K562 (cell line): ENCODE measurements around the gene BMP8B. TPM values are rescaled to one million over a fixed set of nuclear protein-coding genes. Genes with fewer than 3 reads are reported as not detected.

ENCODE experiments used
- BRF1 ChIP-seq: IDR thresholded peaks from 3 replicates; pipeline ENCODE4 v1.6.1; 2011; ENCODE audit warnings: borderline replicate concordance, mild to moderate bottlenecking; ENCODE audit not compliant: insufficient read length; ENCODE audit errors: extremely low read depth
- CREB1 ChIP-seq, 2 experiments: sonication (generic) in 1 of 2; formaldehyde crosslinking in 1 of 2; IDR thresholded peaks; 2 replicates each; pipeline versions ENCODE4 v1.6.1 to v1.8.0; 2012 to 2022; ENCODE audit warnings: inconsistent platforms in 1 of 2, mild to moderate bottlenecking in 1 of 2, missing genetic modification reagents in 1 of 2, moderate library complexity in 1 of 2
- CXXC5 ChIP-seq: fragments of 250-450 bp; sonication (Bioruptor Pico); IDR thresholded peaks from 2 replicates; pipeline ENCODE4 v1.8.0; 2022; ENCODE audit warnings: inconsistent platforms, mild to moderate bottlenecking, moderate library complexity
- FOXJ2 ChIP-seq: fragments of 200-800 bp; sonication (Bioruptor generic); IDR thresholded peaks from 2 replicates; pipeline ENCODE4 v1.6.1; 2016; ENCODE audit warnings: missing genetic modification characterization, missing compliant biosample characterization
- FOXK2 ChIP-seq, 2 experiments: fragments of 450-650 bp; IDR thresholded peaks in 1 of 2; conservative IDR thresholded peaks in 1 of 2; 2 replicates each; pipeline ENCODE4 v1.6.1; 2016; ENCODE audit warnings: low read depth in 2 of 2, mild to moderate bottlenecking in 1 of 2
- GABPB2 ChIP-seq: fragments of 250-450 bp; sonication (Bioruptor Pico); conservative IDR thresholded peaks from 2 replicates; pipeline ENCODE4 v1.5.1; 2021; ENCODE audit warnings: mild to moderate bottlenecking
- HDAC1 ChIP-seq, 2 experiments: fragments of 450-650 bp; IDR thresholded peaks; 2 replicates each; pipeline ENCODE4 v1.6.1; 2016 to 2017; ENCODE audit warnings: inconsistent platforms in 1 of 2, mild to moderate bottlenecking in 1 of 2, moderate library complexity in 1 of 2
- MAZ ChIP-seq, 2 experiments: fragments of 450-650 bp in 1 of 2; sonication (generic) in 1 of 2; formaldehyde crosslinking; IDR thresholded peaks in 1 of 2; conservative IDR thresholded peaks in 1 of 2; 2 replicates each; pipeline versions ENCODE4 v1.4.0 to v1.5.0; 2020; ENCODE audit warnings: mild to moderate bottlenecking in 1 of 2, missing genetic modification reagents in 1 of 2
- NFRKB ChIP-seq: fragments of 450-650 bp; IDR thresholded peaks from 2 replicates; pipeline ENCODE4 v1.6.1; 2016; ENCODE audit warnings: low read depth
- PCBP2 ChIP-seq: fragments of 200-400 bp; formaldehyde crosslinking; IDR thresholded peaks from 2 replicates; pipeline ENCODE4 v1.6.1; 2018; ENCODE audit warnings: low read length, low read depth, mild to moderate bottlenecking, moderate library complexity; ENCODE audit not compliant: poor library complexity, severe bottlenecking
- RNF2 ChIP-seq: sonication (generic); IDR thresholded peaks from 2 replicates; pipeline ENCODE4 v1.6.1; 2016
- SMARCA4 ChIP-seq: fragments of 450-650 bp; IDR thresholded peaks from 2 replicates; pipeline ENCODE4 v1.6.1; 2016
- SMARCC2 ChIP-seq: fragments of 450-650 bp; IDR thresholded peaks from 2 replicates; pipeline ENCODE4 v1.6.1; 2017; ENCODE audit warnings: antibody characterized with exemption, moderate library complexity, mild to moderate bottlenecking, low read depth
- SRSF1 ChIP-seq: fragments of 200-400 bp; formaldehyde crosslinking; IDR thresholded peaks from 2 replicates; pipeline ENCODE4 v1.6.1; 2017; ENCODE audit warnings: mild to moderate bottlenecking, low read depth, low read length, moderate library complexity
- TEAD4 ChIP-seq, 2 experiments: sonication (generic) in 1 of 2; formaldehyde crosslinking in 1 of 2; IDR thresholded peaks; 2 replicates each; pipeline versions ENCODE4 v1.6.1 to v1.8.0; 2012 to 2022; ENCODE audit warnings: borderline replicate concordance in 1 of 2, inconsistent platforms in 1 of 2, low read length in 1 of 2, mild to moderate bottlenecking in 1 of 2, missing genetic modification reagents in 1 of 2
- ZNF184 ChIP-seq: sonication (generic); formaldehyde crosslinking; IDR thresholded peaks from 2 replicates; pipeline ENCODE4 v1.5.0; 2020; ENCODE audit warnings: missing genetic modification reagents
- ZNF318 ChIP-seq, 2 experiments: fragments of 450-650 bp; IDR thresholded peaks; 2 replicates each; pipeline ENCODE4 v1.6.1; 2016; ENCODE audit warnings: mild to moderate bottlenecking in 2 of 2, borderline replicate concordance in 1 of 2, low read depth in 1 of 2, moderate library complexity in 1 of 2
- ZNF444 ChIP-seq: fragments of 250-450 bp; sonication (Bioruptor Pico); IDR thresholded peaks from 2 replicates; pipeline ENCODE4 v1.4.0; 2020; ENCODE audit warnings: mild to moderate bottlenecking, moderate library complexity
- polyA plus RNA-seq, 8 experiments: library from polyadenylated mRNA; depleted of rRNA in 4 of 8; stranded (reverse) in 5 of 8; unstranded in 3 of 8; fragments of >200 nt; fragmentation: Nextera tagmentation in 2 of 8; fragmentation: Illumina TruSeq in 1 of 8; extraction: Ambion mirVana in 2 of 8; extraction: Trizol in 1 of 8; gene quantifications; 2 replicates each; pipeline versions ENCODE4 v1.2.1 to v1.2.3, GENCODE V29; 2011 to 2014; ENCODE audit warnings: inconsistent platforms in 1 of 8, missing spikeins in 1 of 8
- total RNA-seq, 7 experiments: library from RNA; depleted of rRNA in 6 of 7; stranded (reverse); fragments of >200 nt in 6 of 7; fragmentation: Illumina TruSeq in 2 of 7; extraction: Trizol in 2 of 7; gene quantifications; 2 replicates each; pipeline versions ENCODE4 v1.2.1 to v1.2.3, GENCODE V29; 2011 to 2021; ENCODE audit warnings: low replicate concordance in 1 of 7

The BMP8B gene
- total and polyA plus RNA-seq, 9 of the 15 experiments (the other 6 are each of a cell fraction or from before 2014, with no cell fraction given), result 0.03 to 0.33 (median 0.14) TPM

GRCh38 chr1:39829791-39830533 is 41.3 kb upstream of the BMP8B start (continued):
- TF ChIP-seq FOXJ2 (tag) (peak; percentile 57; the same call in 1 of the 2 replicates), MAZ (CRISPR knock-in tag; conservative IDR thresholded peaks at IDR 0.05 in 1 of 2, IDR thresholded peaks at IDR 0.05 in 1 of 2) (0 out of 4 replicates have a peak, but pooled peaks of 1 of the 2 experiments have one; percentile 25), SMARCC2 (peak; percentile 64; the same call in 1 of the 2 replicates), FOXK2 (conservative IDR thresholded peaks at IDR 0.05 in 1 of 2, IDR thresholded peaks at IDR 0.05 in 1 of 2; ENCODE audit: low read depth in 2 of 2) (peak; percentile 39 to 40; a peak in 2 of 4 replicates), TEAD4 (IDR thresholded peaks at IDR 0.05; ENCODE audit: low read length) (0 out of 2 replicates have a peak, but pooled peaks have one; percentile 38), TEAD4 (CRISPR knock-in tag; IDR thresholded peaks at IDR 0.05; ENCODE audit: borderline replicate concordance) (no peak), BRF1 (no peak), ZNF444 (CRISPR knock-in tag) (no peak), RNF2 (no peak), NFRKB (0 out of 2 replicates have a peak, but pooled peaks have one; percentile 21), CXXC5 (CRISPR knock-in tag) (0 out of 2 replicates have a peak, but pooled peaks have one; percentile 10), CREB1 (IDR thresholded peaks at IDR 0.05) (peak; percentile 67), CREB1 (CRISPR knock-in tag; IDR thresholded peaks at IDR 0.05) (no peak; the same call in 1 of the 2 replicates), PCBP2 (no peak), SRSF1 (no peak), HDAC1 (IDR thresholded peaks at IDR 0.05) (0 out of 4 replicates have a peak, but pooled peaks of 1 of the 2 experiments have one; percentile 35), GABPB2 (no peak), ZNF184 (no peak), ZNF318 (IDR thresholded peaks at IDR 0.05; ENCODE audit: borderline replicate concordance in 1 of 2, low read depth in 1 of 2) (peak in 1 of 2 experiments; percentile 62; a peak in 1 of 4 replicates), SMARCA4 (peak; percentile 79; the same call in 1 of the 2 replicates)
